H1 (cell line): ENCODE data around the gene SMO. TPM values are rescaled to one million over a fixed set of nuclear protein-coding genes. Genes with fewer than 3 reads are reported as not detected.

ENCODE experiments used
- CTCF ChIA-PET: fragments of 300-600 bp; sonication (Branson Sonifier 250); formaldehyde crosslinking; loops from one replicate; lab custom pipeline; 2021; ENCODE audit not compliant: partially characterized antibody; lab: Charles Lee
- POLR2A ChIA-PET: fragments of 300-600 bp; sonication (Branson Sonifier 250); formaldehyde crosslinking; loops from one replicate; lab custom pipeline; 2021; ENCODE audit warnings: inconsistent platforms; ENCODE audit not compliant: partially characterized antibody; lab: Charles Lee
- DNase-seq, 2 experiments: peaks; one replicate each; pipeline versions ENCODE4 v3.0.0 to v3.0.0-alpha.2; 2010 to 2022; ENCODE audit warnings: low spot score in 2 of 2, low read depth in 1 of 2, mixed read lengths in 1 of 2
- FAIRE-seq: peaks from 2 replicates; lab custom pipeline; 2011; peaks lifted over from hg19 to GRCh38; lab: Jason Lieb, UNC
- H2AFZ ChIP-seq: 2 replicates; pipeline ENCODE4 v1.8.1; 2012; ENCODE audit warnings: low read length, inconsistent platforms
- H2AK5ac ChIP-seq: 2 replicates; pipeline ENCODE4 v1.6.1; 2013; ENCODE audit warnings: low read depth, low read length
- H2BK120ac ChIP-seq: replicated peaks from 2 replicates; pipeline ENCODE3; 2013; ENCODE audit warnings: low read depth, low read length, inconsistent platforms
- H2BK12ac ChIP-seq: 2 replicates; pipeline ENCODE4 v1.6.1; 2013; ENCODE audit warnings: low read depth, low read length
- H2BK15ac ChIP-seq: 2 replicates; pipeline ENCODE4 v1.6.1; 2013; ENCODE audit warnings: low read length
- H2BK20ac ChIP-seq: 2 replicates; pipeline ENCODE4 v1.6.1; 2013; ENCODE audit warnings: low read length
- H2BK5ac ChIP-seq: 2 replicates; pipeline ENCODE4 v1.6.1; 2013; ENCODE audit warnings: low read depth, low read length
- H3K14ac ChIP-seq: 2 replicates; pipeline ENCODE4 v1.6.1; 2013; ENCODE audit warnings: inconsistent platforms; ENCODE audit not compliant: insufficient read length
- H3K18ac ChIP-seq: 2 replicates; pipeline ENCODE4 v1.6.1; 2013; ENCODE audit warnings: low read length; ENCODE audit errors: extremely low read depth
- H3K23ac ChIP-seq: 2 replicates; pipeline ENCODE4 v1.6.1; 2013; ENCODE audit warnings: inconsistent platforms; ENCODE audit not compliant: insufficient read length
- H3K23me2 ChIP-seq: 2 replicates; pipeline ENCODE4 v1.6.1; 2013; ENCODE audit warnings: low read depth, low read length
- H3K27ac ChIP-seq: 2 replicates; pipeline ENCODE4 v1.6.1; 2011; ENCODE audit warnings: low read depth, low read length, inconsistent platforms
- H3K27me3 ChIP-seq, 4 experiments: replicated peaks in 1 of 4; 1 replicate in 1 of 4; 2 replicates in 3 of 4; pipeline versions ENCODE4 v1.6.1 to v1.8.1; 2011 to 2013; ENCODE audit warnings: low read length in 3 of 4, mild to moderate bottlenecking in 3 of 4, inconsistent platforms in 2 of 4, mixed read lengths in 2 of 4, moderate library complexity in 1 of 4; ENCODE audit not compliant: control insufficient read depth in 3 of 4, insufficient read depth in 3 of 4; ENCODE audit errors: extremely low read depth in 1 of 4
- H3K36me3 ChIP-seq, 4 experiments: 2 replicates each; pipeline versions ENCODE4 v1.6.1 to v1.8.1; 2011 to 2013; ENCODE audit warnings: mild to moderate bottlenecking in 4 of 4, low read length in 3 of 4, moderate library complexity in 2 of 4, control low read depth in 1 of 4, inconsistent platforms in 1 of 4; ENCODE audit not compliant: insufficient read depth in 4 of 4, control insufficient read depth in 2 of 4
- H3K4ac ChIP-seq: replicated peaks from 2 replicates; pipeline ENCODE3; 2013; ENCODE audit warnings: low read length, low read depth, mixed read lengths, inconsistent platforms; ENCODE audit not compliant: insufficient read length
- H3K4me1 ChIP-seq, 4 experiments: replicated peaks in 1 of 4; 1 replicate in 1 of 4; 2 replicates in 3 of 4; pipeline versions ENCODE4 v1.6.1 to v1.8.1; 2011 to 2013; ENCODE audit warnings: low read length in 3 of 4, inconsistent platforms in 2 of 4, mixed read lengths in 1 of 4; ENCODE audit not compliant: insufficient read depth in 4 of 4, control insufficient read depth in 3 of 4
- H3K4me2 ChIP-seq, 2 experiments: 2 replicates each; pipeline versions ENCODE4 v1.6.1 to v1.8.1; 2011 to 2013; ENCODE audit warnings: low read depth in 2 of 2, low read length in 2 of 2, control low read depth in 1 of 2, inconsistent platforms in 1 of 2, mild to moderate bottlenecking in 1 of 2; ENCODE audit not compliant: insufficient read depth in 1 of 2
- H3K4me3 ChIP-seq, 4 experiments: fragments of 200-600, 300-600 bp in 1 of 4; sonication (generic), shearing (Covaris generic), sonication (Bioruptor Twin) in 1 of 4; 2 replicates each; pipeline versions ENCODE4 v1.5.1 to v1.8.1; 2011 to 2016; ENCODE audit warnings: low read length in 4 of 4, low read depth in 3 of 4, control low read depth in 2 of 4, inconsistent platforms in 2 of 4, mild to moderate bottlenecking in 2 of 4, mixed read lengths in 1 of 4, moderate library complexity in 1 of 4; ENCODE audit not compliant: insufficient read depth in 2 of 4; ENCODE audit errors: extremely low read depth in 1 of 4
- H3K56ac ChIP-seq: replicated peaks from 2 replicates; pipeline ENCODE3; 2013; ENCODE audit warnings: low read depth, mild to moderate bottlenecking, mixed read lengths, low read length, inconsistent platforms; ENCODE audit not compliant: insufficient read length
- H3K79me1 ChIP-seq: 2 replicates; pipeline ENCODE4 v1.6.1; 2013; ENCODE audit warnings: low read depth, low read length, control low read depth
- H3K79me2 ChIP-seq, 2 experiments: 2 replicates each; pipeline versions ENCODE4 v1.6.1 to v1.8.1; 2012 to 2013; ENCODE audit warnings: low read length in 2 of 2, mild to moderate bottlenecking in 2 of 2, inconsistent platforms in 1 of 2; ENCODE audit not compliant: insufficient read depth in 2 of 2, control insufficient read depth in 1 of 2
- H3K9ac ChIP-seq, 4 experiments: replicated peaks in 1 of 4; 1 replicate in 1 of 4; 2 replicates in 3 of 4; pipeline versions ENCODE4 v1.6.1 to v1.8.1; 2011 to 2013; ENCODE audit warnings: low read depth in 3 of 4, low read length in 3 of 4, control low read depth in 2 of 4, mild to moderate bottlenecking in 2 of 4, moderate library complexity in 2 of 4, inconsistent platforms in 1 of 4; ENCODE audit errors: extremely low read depth in 1 of 4
- H3K9me3 ChIP-seq, 2 experiments: 2 replicates each; pipeline versions ENCODE4 v1.6.1 to v1.8.1; 2012 to 2013; ENCODE audit warnings: mild to moderate bottlenecking in 2 of 2, moderate library complexity in 2 of 2, control low read depth in 1 of 2, inconsistent platforms in 1 of 2, low read depth in 1 of 2, low read length in 1 of 2, mixed read lengths in 1 of 2; ENCODE audit not compliant: insufficient read depth in 2 of 2
- H4K20me1 ChIP-seq, 2 experiments: replicated peaks in 1 of 2; 2 replicates each; pipeline versions ENCODE3 to v1.8.1; 2011 to 2013; ENCODE audit warnings: inconsistent platforms in 2 of 2, low read length in 2 of 2, mild to moderate bottlenecking in 1 of 2; ENCODE audit not compliant: insufficient read depth in 2 of 2, control insufficient read depth in 1 of 2
- H4K5ac ChIP-seq: 2 replicates; pipeline ENCODE4 v1.6.1; 2013; ENCODE audit warnings: low read length, low read depth, mixed read lengths, inconsistent platforms; ENCODE audit not compliant: insufficient read length
- H4K8ac ChIP-seq: 2 replicates; pipeline ENCODE4 v1.8.0; 2013; ENCODE audit warnings: mild to moderate bottlenecking, moderate library complexity, low read length, inconsistent platforms; ENCODE audit not compliant: insufficient read depth; ENCODE audit errors: extremely low read depth
- H4K91ac ChIP-seq: replicated peaks from 2 replicates; pipeline ENCODE3; 2013; ENCODE audit warnings: low read length, mixed read lengths, inconsistent platforms; ENCODE audit not compliant: insufficient read length
- CREB1 ChIP-seq: IDR thresholded peaks from 2 replicates; pipeline ENCODE4 v1.6.1; 2012; ENCODE audit warnings: inconsistent platforms
- GTF2F1 ChIP-seq: IDR thresholded peaks from 2 replicates; pipeline ENCODE4 v1.6.1; 2012; ENCODE audit warnings: low read depth, low read length, improper control_type of control experiment, borderline replicate concordance
- KDM5A ChIP-seq: fragments of 200-600 bp; IDR thresholded peaks from 2 replicates; pipeline ENCODE4 v1.7.1; 2012; ENCODE audit warnings: mild to moderate bottlenecking, low read length, inconsistent platforms, mixed read lengths
- POLR2A ChIP-seq, 2 experiments: IDR thresholded peaks; 1 replicate in 1 of 2; 2 replicates in 1 of 2; pipeline ENCODE4 v1.6.1; 2011; ENCODE audit warnings: low read depth in 2 of 2, low read length in 2 of 2, mild to moderate bottlenecking in 2 of 2; ENCODE audit errors: control extremely low read depth in 1 of 2
- POLR2AphosphoS5 ChIP-seq: IDR thresholded peaks from 2 replicates; pipeline ENCODE4 v1.6.1; 2011; ENCODE audit warnings: low read depth, low read length
- SP1 ChIP-seq: IDR thresholded peaks from 2 replicates; pipeline ENCODE4 v1.6.1; 2011; ENCODE audit warnings: low read depth, low read length
- SRF ChIP-seq: IDR thresholded peaks from 2 replicates; pipeline ENCODE4 v1.6.1; 2011; ENCODE audit warnings: mild to moderate bottlenecking, low read depth, low read length, moderate library complexity
- TAF1 ChIP-seq: IDR thresholded peaks from 2 replicates; pipeline ENCODE4 v1.6.1; 2011; ENCODE audit warnings: mild to moderate bottlenecking, low read depth, low read length
- TAF7 ChIP-seq: optimal IDR thresholded peaks from 2 replicates; pipeline ENCODE3; 2011; ENCODE audit warnings: low read depth, mild to moderate bottlenecking, inconsistent platforms, low read length, moderate library complexity, borderline replicate concordance
- TBP ChIP-seq: IDR thresholded peaks from 2 replicates; pipeline ENCODE4 v1.6.1; 2011; ENCODE audit warnings: low read depth, low read length, improper control_type of control experiment
- WGBS, 2 experiments: shearing (Covaris generic) in 1 of 2; methylation state at CpG; one replicate each; pipeline versions ENCODE4 v1.1.6 to v1.1.7; 2013 to 2015; ENCODE audit warnings: low lambda C conversion rate in 2 of 2, mixed read lengths in 2 of 2, inconsistent platforms in 1 of 2, low coverage in 1 of 2, missing lambda C conversion rate in 1 of 2; ENCODE audit not compliant: insufficient replicate concordance in 2 of 2, insufficient coverage in 1 of 2, insufficient read length in 1 of 2; ENCODE audit errors: extremely low coverage in 1 of 2, missing lambda C conversion rate in 1 of 2; 5-methylcytosine and 5-hydroxymethylcytosine counted together
- polyA plus RNA-seq, 7 experiments: library from polyadenylated mRNA; depleted of rRNA in 3 of 7; stranded (reverse) in 5 of 7; unstranded in 2 of 7; fragments of >200 nt in 5 of 7; fragments of 200-250 nt in 2 of 7; gene quantifications; 1 replicate in 5 of 7; 2 replicates in 1 of 7; 4 replicates in 1 of 7; pipeline versions ENCODE4 v1.2.1 to v1.2.3, GENCODE V29; 2011 to 2013; ENCODE audit warnings: missing spikeins in 2 of 7, mixed read lengths in 2 of 7
- total RNA-seq: library from RNA; stranded (reverse); fragmentation: NEBNext Ultra II Directional; extraction: Animal tissue kit (Norgen Biotek cat#: 25700); gene quantifications from 2 replicates; pipeline ENCODE4 v1.2.1, GENCODE V29; 2021

Gene SMO
- total and polyA plus RNA-seq, 2 of the 8 experiments (the other 6 are each of a cell fraction or from before 2014, with no cell fraction given): 64.5 to 67.6 TPM

DNA sequence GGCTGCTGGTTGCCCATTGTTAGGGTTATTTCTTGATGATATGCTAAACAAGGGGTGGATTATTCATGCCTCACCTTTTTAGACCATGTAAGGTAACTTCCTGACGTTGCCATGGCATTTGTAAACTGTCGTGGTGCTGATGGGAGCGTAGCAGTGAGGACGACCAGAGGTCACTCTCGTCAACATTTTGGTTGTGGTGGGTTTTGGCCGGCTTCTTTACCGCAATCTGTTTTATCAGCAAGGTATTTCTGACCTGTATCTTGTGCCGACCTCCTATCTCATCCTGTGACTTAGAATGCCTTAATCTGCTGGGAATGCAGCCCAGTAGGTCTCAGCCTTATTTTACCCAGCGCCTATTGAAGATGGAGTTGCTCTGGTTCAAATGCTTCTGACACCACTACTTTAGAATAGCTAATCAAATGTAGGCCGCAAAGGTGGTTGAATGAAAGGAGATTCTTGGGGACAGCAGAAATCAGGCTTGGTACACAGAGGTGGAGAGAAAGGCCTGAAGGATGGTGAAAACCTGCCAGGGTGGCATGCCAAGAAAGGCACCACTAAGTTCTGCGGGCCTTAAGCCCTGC, 17.9 kb upstream of the SMO start:
- no peak overlapping the region for H3K18ac ChIP-seq
- H3K36me3 ChIP-seq: peaks cover 0 to 3% (median 0%) of the 10 kb centered on the region in 4 experiments; a peak in 3 of 8 replicates
- no peak overlapping the region for H3K23ac ChIP-seq
- H3K4me3 ChIP-seq: peak overlapping the region in 2 of 4 experiments; percentile 26 to 62; a peak in 2 of 8 replicates
- TF ChIP-seq POLR2AphosphoS5 (peak; percentile 93), TAF1 (peak; percentile 40; the same call in 1 of the 2 replicates), SRF (peak; percentile 89), SP1 (no peak; the same call in 1 of the 2 replicates), KDM5A (no peak), CREB1 (peak; percentile 23; the same call in 1 of the 2 replicates), TBP (peak; percentile 78; the same call in 1 of the 2 replicates), POLR2A (IDR thresholded peaks at IDR 0.05; ENCODE audit: control extremely low read depth in 1 of 2, low read depth in 2 of 2, low read length in 2 of 2) (peak; percentile 58 to 79), TAF7 (peak; percentile 34), GTF2F1 (peak; percentile 67; the same call in 1 of the 2 replicates)
- ChIA-PET POLR2A (interaction anchor here (0.7 to 6.4 kb wide), 19 partner anchors 9 to 264 kb away, joined by 3 to 116 read pairs (median 4); partner anchors contain the start of genes SMO, STRIP2 and TNPO3), CTCF (interaction anchor here (1.1 to 19.3 kb wide), 5 partner anchors 9 to 256 kb away, joined by 3 to 258 read pairs (median 4); no protein-coding TSS in a partner anchor)
- 0 out of 7 replicates have a peak overlapping the region, but pooled peaks of 1 of the 4 experiments have one; percentile 46 for H3K9ac ChIP-seq
- no peaks in the 10 kb centered on the region; a peak in 1 of 7 replicates for H3K27me3 ChIP-seq
- H3K4me2 ChIP-seq: peak overlapping the region; percentile 76 to 77
- DNase-seq (peak in 1 of 2 experiments; percentile 59), FAIRE-seq (peak; percentile 74)
- no peak overlapping the region for H3K4ac ChIP-seq
- no peak overlapping the region for H2BK120ac ChIP-seq
- H2BK12ac ChIP-seq: peak overlapping the region; percentile 52; the same call in 1 of the 2 replicates
- H3K56ac ChIP-seq: no peak overlapping the region
- H2AK5ac ChIP-seq: no peak overlapping the region; the same call in 1 of the 2 replicates
- H2BK15ac ChIP-seq: no peak overlapping the region
- H3K27ac ChIP-seq: 0 out of 2 replicates have a peak overlapping the region, but pooled peaks have one; percentile 20
- H3K79me2 ChIP-seq: no peaks in the 10 kb centered on the region
- H2AFZ ChIP-seq: no peak overlapping the region
- peaks cover 8% of the 10 kb centered on the region for H3K23me2 ChIP-seq
- no peaks in the 10 kb centered on the region for H3K9me3 ChIP-seq
- no peak overlapping the region for H2BK5ac ChIP-seq
- WGBS, 2 experiments: 33% methylated on average over 11 of the region's 11 CpGs; no CpG with 5 or more reads in 1 of the 2 experiments
- H4K8ac ChIP-seq: no peak overlapping the region
- H3K4me1 ChIP-seq: peaks cover 10 to 17% (median 12%) of the 10 kb centered on the region in 4 experiments
- no peak overlapping the region for H2BK20ac ChIP-seq
- no peak overlapping the region for H3K14ac ChIP-seq
- H3K79me1 ChIP-seq: no peaks in the 10 kb centered on the region
- H4K91ac ChIP-seq: no peak overlapping the region
- no peak overlapping the region for H4K5ac ChIP-seq
- H4K20me1 ChIP-seq: no peaks in the 10 kb centered on the region
